OCI-LY7 (cell line): ENCODE measurements around the gene JAK3. TPM values are rescaled to one million over a fixed set of nuclear protein-coding genes. Genes with fewer than 3 reads are reported as not detected.

Experiments
- BruUV-seq: library from RNA; stranded (reverse); fragments of 400-500 nt; replicated peaks from 2 replicates; lab custom pipeline; 2021; lab: Mats Ljungman, UMichigan
- CTCF ChIA-PET: fragments of 300-600 bp; sonication (Branson Sonifier 250); formaldehyde crosslinking; loops from one replicate; lab custom pipeline; 2022; ENCODE audit warnings: antibody characterized with exemption; ENCODE audit not compliant: unreplicated experiment; lab: Charles Lee
- POLR2A ChIA-PET: fragments of 300-600 bp; sonication (Branson Sonifier 250); formaldehyde crosslinking; loops from one replicate; lab custom pipeline; 2022; ENCODE audit warnings: antibody characterized with exemption; lab: Charles Lee
- DNase-seq: peaks from one replicate; pipeline ENCODE4 v3.0.0-alpha.2; 2015; ENCODE audit warnings: low spot score
- H2AFZ ChIP-seq: fragments of 200-600 bp; sonication (generic), shearing (Covaris generic); 2 replicates; pipeline ENCODE4 v1.6.1; 2014; ENCODE audit warnings: mild to moderate bottlenecking, antibody characterized with exemption, low read length, moderate library complexity
- H3K27ac ChIP-seq: fragments of 200-600 bp; sonication (generic); 2 replicates; pipeline ENCODE4 v1.5.1; 2014; ENCODE audit warnings: mixed run types, low read depth, mild to moderate bottlenecking, moderate library complexity, low read length, inconsistent platforms; ENCODE audit not compliant: poor library complexity, severe bottlenecking
- H3K36me3 ChIP-seq: fragments of 200-600 bp; sonication (generic); 2 replicates; pipeline ENCODE4 v1.6.1; 2014; ENCODE audit warnings: mild to moderate bottlenecking, antibody characterized with exemption, low read length, moderate library complexity, mixed read lengths; ENCODE audit not compliant: insufficient read depth
- H3K4me1 ChIP-seq: fragments of 200-600 bp; sonication (generic); 2 replicates; pipeline ENCODE4 v1.5.1; 2014; ENCODE audit warnings: mild to moderate bottlenecking, low read length; ENCODE audit not compliant: insufficient read depth, poor library complexity, severe bottlenecking
- H3K4me2 ChIP-seq: fragments of 200-600 bp; sonication (generic); 2 replicates; pipeline ENCODE4 v1.6.1; 2014; ENCODE audit warnings: mild to moderate bottlenecking, low read length
- H3K4me3 ChIP-seq: fragments of 200-600 bp; sonication (generic); 2 replicates; pipeline ENCODE4 v1.5.1; 2014; ENCODE audit warnings: mild to moderate bottlenecking, low read depth, low read length; ENCODE audit not compliant: poor library complexity, severe bottlenecking
- H3K79me2 ChIP-seq: fragments of 200-600 bp; sonication (generic); 2 replicates; pipeline ENCODE4 v1.6.1; 2016; ENCODE audit warnings: low read depth, mild to moderate bottlenecking, low read length, moderate library complexity, mixed read lengths; ENCODE audit not compliant: insufficient read depth
- H3K9me2 ChIP-seq: fragments of 200-600 bp; sonication (generic); 2 replicates; pipeline ENCODE4 v1.6.1; 2016; ENCODE audit warnings: mild to moderate bottlenecking, low read length, mixed read lengths; ENCODE audit not compliant: insufficient read depth
- H3K9me3 ChIP-seq: fragments of 200-600 bp; sonication (generic); 2 replicates; pipeline ENCODE4 v1.6.1; 2014; ENCODE audit warnings: mild to moderate bottlenecking, mixed run types, low read length, mixed read lengths
- H4K20me1 ChIP-seq: fragments of 200-600 bp; sonication (generic); 2 replicates; pipeline ENCODE4 v1.6.1; 2014; ENCODE audit warnings: mild to moderate bottlenecking, antibody characterized with exemption, low read length, moderate library complexity, mixed read lengths; ENCODE audit not compliant: insufficient read depth
- CTCF ChIP-seq: fragments of 200-600 bp; sonication (generic); conservative IDR thresholded peaks from 2 replicates; pipeline ENCODE4 v1.5.1; 2014; ENCODE audit warnings: mild to moderate bottlenecking, antibody characterized with exemption, low read length, moderate library complexity, mixed read lengths
- EZH2phosphoT487 ChIP-seq: fragments of 200-600 bp; sonication (generic); IDR thresholded peaks from 2 replicates; pipeline ENCODE4 v1.6.1; 2018; ENCODE audit warnings: low read depth, borderline replicate concordance, mild to moderate bottlenecking, mixed run types, antibody characterized with exemption, low read length, moderate library complexity, mixed read lengths
- intact Hi-C: fragments of 100-400 bp; cut with micrococcal nuclease; formaldehyde crosslinking; loops from one replicate; pipeline ENCODE4 v1.10.0; 2022; ENCODE audit not compliant: unreplicated experiment
- total RNA-seq, 2 experiments: library from RNA; depleted of rRNA in 1 of 2; stranded (reverse); fragments of >200 nt in 1 of 2; shearing (Covaris generic) in 1 of 2; gene quantifications; 2 replicates each; pipeline ENCODE4 v1.2.3, GENCODE V29; 2014 to 2022

JAK3 gene
- total RNA-seq, 2 experiments from 2014 or later: 14.0 to 25.3 TPM

GRCh38 chr19:17829855-17830566 lies 17.8 kb downstream of the JAK3 start:
- peaks cover 17% of the 10 kb centered on the region for H3K36me3 ChIP-seq
- no peak overlapping the region for H2AFZ ChIP-seq
- no peak overlapping the region for H3K4me2 ChIP-seq

GRCh38 chr19:17826508-17827056 lies 21.2 kb downstream of the JAK3 start:
- no peak overlapping the region for H3K4me2 ChIP-seq
- no TSS peak for BruUV-seq
- H4K20me1 ChIP-seq: no peaks in the 10 kb centered on the region
- no peak for DNase-seq
- H3K36me3 ChIP-seq: peaks cover 7% of the 10 kb centered on the region; the same call in 1 of the 2 replicates
- TF ChIP-seq EZH2phosphoT487 (no peak), CTCF (no peak)
- ChIA-PET CTCF (no interaction called here), POLR2A (interaction anchor here (0.5 to 0.6 kb wide), 2 partner anchors 86 to 300 kb away, joined by 3 to 5 read pairs; a partner anchor contains a TSS)
- no peak overlapping the region for H3K27ac ChIP-seq
- H3K79me2 ChIP-seq: no peaks in the 10 kb centered on the region
- no peaks in the 10 kb centered on the region for H3K4me1 ChIP-seq
- H3K4me3 ChIP-seq: no peak overlapping the region
- H3K9me3 ChIP-seq: no peaks in the 10 kb centered on the region
- intact Hi-C loops: no loop called here
- no peaks in the 10 kb centered on the region for H3K9me2 ChIP-seq
- H2AFZ ChIP-seq: no peak overlapping the region

More at GRCh38 chr19:17829855-17830566, 17.8 kb downstream of the JAK3 start:
- no peaks in the 10 kb centered on the region for H3K9me2 ChIP-seq
- DNase-seq: no peak
- H4K20me1 ChIP-seq: no peaks in the 10 kb centered on the region
- H3K4me1 ChIP-seq: no peaks in the 10 kb centered on the region
- no TSS peak for BruUV-seq
- H3K27ac ChIP-seq: no peak overlapping the region
- no peaks in the 10 kb centered on the region for H3K9me3 ChIP-seq
- TF ChIP-seq EZH2phosphoT487 (no peak), CTCF (no peak)
- H3K79me2 ChIP-seq: no peaks in the 10 kb centered on the region
- POLR2A ChIA-PET: interaction anchor here (0.6 kb wide), 1 partner anchor 15 kb away, joined by 3 read pairs; no protein-coding TSS in a partner anchor
- H3K4me3 ChIP-seq: no peak overlapping the region
- intact Hi-C loops: no loop called here
- CTCF ChIA-PET: interaction anchor here (0.8 kb wide), 1 partner anchor 29 kb away, joined by 21 read pairs; no protein-coding TSS in a partner anchor
